Measurements from ENCODE around the gene ALKBH5. TPM values are rescaled to one million over a fixed set of nuclear protein-coding genes. Genes with fewer than 3 reads are reported as not detected.

The ALKBH5 gene
- polyA plus RNA-seq, 3 donors, result 50.4 to 79.1 (median 78.9) TPM

DNA sequence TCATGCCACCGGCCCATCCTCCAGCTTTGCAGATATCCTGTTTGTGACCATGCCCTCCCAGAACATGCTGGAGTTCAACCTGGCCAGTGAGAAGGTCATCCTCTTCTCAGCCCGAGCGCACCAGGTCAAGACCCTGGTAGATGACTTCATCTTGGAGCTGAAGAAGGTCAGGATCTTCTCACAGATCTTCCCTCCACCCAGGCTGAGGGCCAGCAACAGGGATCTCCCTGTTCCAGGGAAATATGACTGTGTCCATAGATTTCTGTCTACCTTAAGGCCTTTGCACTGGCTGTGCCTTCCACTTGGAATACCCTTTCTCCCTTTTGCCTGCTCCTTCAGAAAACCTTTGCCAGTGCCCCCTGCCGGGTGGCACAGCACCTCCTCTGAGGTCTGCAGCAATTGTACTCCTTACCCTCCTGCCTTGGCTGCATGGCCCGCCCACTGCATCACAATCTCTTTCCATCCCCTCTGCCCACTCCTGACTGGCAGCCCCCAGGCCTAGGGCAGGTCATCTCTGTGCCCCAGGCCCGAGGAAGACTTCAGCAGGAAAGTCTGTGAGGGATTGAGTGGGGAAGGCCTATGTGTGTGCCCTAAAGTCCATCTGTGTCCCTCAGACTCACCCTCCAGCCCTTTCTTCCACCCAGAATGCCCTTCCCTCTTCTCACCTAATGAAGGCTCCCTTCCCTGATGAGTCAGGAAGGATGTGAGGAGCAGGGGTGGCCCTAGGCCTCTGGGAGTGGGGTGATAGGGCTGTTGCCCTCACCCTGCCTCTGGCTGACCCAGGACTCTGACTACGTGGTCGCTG lies 27.3 kb upstream of the ALKBH5 start:
- Mint-ChIP-seq H3K4me1 (peaks cover 30% of the 10 kb centered on the region), H3K36me3 (no peaks in the 10 kb centered on the region), H3K27ac (peak overlapping the region in 4 of 7 donors; percentile 41 to 87 (median 55)), H3K27me3 (ENCODE audit: low read depth in 3 of 3) (peaks cover 0 to 9% (median 4%) of the 10 kb centered on the region in 3 donors), H3K4me3 (no peak overlapping the region), H3K9me3 (no peaks in the 10 kb centered on the region)
- WGBS (ENCODE audit: insufficient coverage), result 79% methylated on average over 6 of the region's 8 CpGs
- DNase-seq, result peak in 1 of 3 donors; percentile 39
- H3K9me3 ChIP-seq (replicated peaks in 1 of 2; ENCODE audit: control insufficient read depth in 1 of 2, insufficient read depth in 1 of 2, low read length in 2 of 2), result no peaks in the 10 kb centered on the region
- no peak overlapping the region for H3K27ac ChIP-seq (ENCODE audit: low read depth in 1 of 2, low read length in 2 of 2)
- no peak overlapping the region for H3K4me3 ChIP-seq (replicated peaks in 1 of 3; ENCODE audit: low read depth in 2 of 3, low read length in 3 of 3)
- no peak overlapping the region for H3K9ac ChIP-seq (ENCODE audit: insufficient read depth, low read length, poor library complexity, severe bottlenecking)
- H2AFZ ChIP-seq (ENCODE audit: insufficient read depth, low read depth, low read length, poor library complexity, severe bottlenecking), result no peak overlapping the region
- no peaks in the 10 kb centered on the region for H3K36me3 ChIP-seq (replicated peaks in 1 of 2; ENCODE audit: control insufficient read depth in 1 of 2, insufficient read depth in 2 of 2, low read length in 2 of 2)
- TF ChIP-seq, protein P1, sequence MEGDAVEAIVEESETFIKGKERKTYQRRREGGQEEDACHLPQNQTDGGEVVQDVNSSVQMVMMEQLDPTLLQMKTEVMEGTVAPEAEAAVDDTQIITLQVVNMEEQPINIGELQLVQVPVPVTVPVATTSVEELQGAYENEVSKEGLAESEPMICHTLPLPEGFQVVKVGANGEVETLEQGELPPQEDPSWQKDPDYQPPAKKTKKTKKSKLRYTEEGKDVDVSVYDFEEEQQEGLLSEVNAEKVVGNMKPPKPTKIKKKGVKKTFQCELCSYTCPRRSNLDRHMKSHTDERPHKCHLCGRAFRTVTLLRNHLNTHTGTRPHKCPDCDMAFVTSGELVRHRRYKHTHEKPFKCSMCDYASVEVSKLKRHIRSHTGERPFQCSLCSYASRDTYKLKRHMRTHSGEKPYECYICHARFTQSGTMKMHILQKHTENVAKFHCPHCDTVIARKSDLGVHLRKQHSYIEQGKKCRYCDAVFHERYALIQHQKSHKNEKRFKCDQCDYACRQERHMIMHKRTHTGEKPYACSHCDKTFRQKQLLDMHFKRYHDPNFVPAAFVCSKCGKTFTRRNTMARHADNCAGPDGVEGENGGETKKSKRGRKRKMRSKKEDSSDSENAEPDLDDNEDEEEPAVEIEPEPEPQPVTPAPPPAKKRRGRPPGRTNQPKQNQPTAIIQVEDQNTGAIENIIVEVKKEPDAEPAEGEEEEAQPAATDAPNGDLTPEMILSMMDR (IDR thresholded peaks at IDR 0.05), result no peak
- intact Hi-C loops (cut with micrococcal nuclease), result no loop called here
- no peaks in the 10 kb centered on the region for H3K79me2 ChIP-seq (ENCODE audit: insufficient read depth, low read length)
- H3K4me2 ChIP-seq (replicated peaks; ENCODE audit: extremely low read depth, low read length, poor library complexity, severe bottlenecking), result no peak overlapping the region
- H3K4me1 ChIP-seq (ENCODE audit: control insufficient read depth in 1 of 2, insufficient read depth in 2 of 2, low read length in 2 of 2), result peaks cover 17 to 37% of the 10 kb centered on the region in 2 donors
- no peaks in the 10 kb centered on the region for H4K20me1 ChIP-seq (ENCODE audit: insufficient read depth, low read length)
- no peaks in the 10 kb centered on the region for H3K27me3 ChIP-seq (ENCODE audit: control insufficient read depth in 2 of 2, insufficient read depth in 2 of 2, low read length in 2 of 2)

GRCh38 chr17:18156976-18157280 lies 26.7 kb upstream of the ALKBH5 start:
- intact Hi-C loops (cut with micrococcal nuclease), result no loop called here
- H3K4me3 Mint-ChIP-seq, result no peak overlapping the region
- peak overlapping the region in 2 of 7 donors; percentile 19 to 60 for H3K27ac Mint-ChIP-seq

More at GRCh38 chr17:18156976-18157280, 26.7 kb upstream of the ALKBH5 start:
- H3K36me3 ChIP-seq (replicated peaks in 1 of 2; ENCODE audit: control insufficient read depth in 1 of 2, insufficient read depth in 2 of 2, low read length in 2 of 2), result no peaks in the 10 kb centered on the region
- Mint-ChIP-seq H3K4me1 (peaks cover 30% of the 10 kb centered on the region), H3K9me3 (no peaks in the 10 kb centered on the region), H3K27me3 (ENCODE audit: low read depth in 3 of 3) (peaks cover 0 to 9% (median 4%) of the 10 kb centered on the region in 3 donors), H3K36me3 (no peaks in the 10 kb centered on the region)
- H3K9ac ChIP-seq (ENCODE audit: insufficient read depth, low read length, poor library complexity, severe bottlenecking), result no peak overlapping the region
- no peak overlapping the region for H3K4me2 ChIP-seq (replicated peaks; ENCODE audit: extremely low read depth, low read length, poor library complexity, severe bottlenecking)
- H2AFZ ChIP-seq (ENCODE audit: insufficient read depth, low read depth, low read length, poor library complexity, severe bottlenecking), result no peak overlapping the region
- no peaks in the 10 kb centered on the region for H3K27me3 ChIP-seq (ENCODE audit: control insufficient read depth in 2 of 2, insufficient read depth in 2 of 2, low read length in 2 of 2)
- H4K20me1 ChIP-seq (ENCODE audit: insufficient read depth, low read length), result no peaks in the 10 kb centered on the region
- H3K4me3 ChIP-seq (replicated peaks in 1 of 3; ENCODE audit: low read depth in 2 of 3, low read length in 3 of 3), result no peak overlapping the region
- no peak for DNase-seq
- TF ChIP-seq, protein P1 (IDR thresholded peaks at IDR 0.05), result no peak
- 92% methylated on average over 9 of the region's 10 CpGs for WGBS (ENCODE audit: insufficient coverage)
- H3K9me3 ChIP-seq (replicated peaks in 1 of 2; ENCODE audit: control insufficient read depth in 1 of 2, insufficient read depth in 1 of 2, low read length in 2 of 2), result no peaks in the 10 kb centered on the region
- H3K79me2 ChIP-seq (ENCODE audit: insufficient read depth, low read length), result no peaks in the 10 kb centered on the region
- peak overlapping the region in 1 of 2 donors; percentile 8 for H3K27ac ChIP-seq (ENCODE audit: low read depth in 1 of 2, low read length in 2 of 2)
- peaks cover 17 to 37% of the 10 kb centered on the region in 2 donors for H3K4me1 ChIP-seq (ENCODE audit: control insufficient read depth in 1 of 2, insufficient read depth in 2 of 2, low read length in 2 of 2)

All from CD14-positive monocyte (primary cell).